ENCODE measurements around the gene TMPRSS5. TPM values are rescaled to one million over a fixed set of nuclear protein-coding genes. Genes with fewer than 3 reads are reported as not detected.

Gene TMPRSS5
- total RNA-seq, 1 donor from 2014 or later = 2.0 TPM

DNA sequence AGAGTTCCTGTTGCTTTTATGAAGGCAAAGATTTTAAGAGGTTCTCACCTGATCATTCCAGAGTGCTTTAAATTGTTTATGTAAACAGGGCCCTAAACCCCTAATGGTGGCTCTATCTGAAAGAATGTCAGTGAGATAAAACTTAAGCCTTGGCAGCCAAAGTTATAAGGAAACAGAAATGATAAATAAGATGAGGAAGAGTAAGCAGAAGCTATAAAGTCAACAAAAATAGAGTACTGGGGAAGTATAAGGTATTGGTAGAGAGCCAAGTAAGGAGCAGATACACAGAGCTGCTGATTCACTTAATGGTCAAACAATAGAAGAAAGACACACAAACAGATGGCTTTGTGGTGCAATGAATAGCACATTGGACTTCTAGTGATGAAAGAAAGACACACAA lies 37.9 kb downstream of the TMPRSS5 start:
- DNase-seq (ENCODE audit: low spot score) = no peak

DNA sequence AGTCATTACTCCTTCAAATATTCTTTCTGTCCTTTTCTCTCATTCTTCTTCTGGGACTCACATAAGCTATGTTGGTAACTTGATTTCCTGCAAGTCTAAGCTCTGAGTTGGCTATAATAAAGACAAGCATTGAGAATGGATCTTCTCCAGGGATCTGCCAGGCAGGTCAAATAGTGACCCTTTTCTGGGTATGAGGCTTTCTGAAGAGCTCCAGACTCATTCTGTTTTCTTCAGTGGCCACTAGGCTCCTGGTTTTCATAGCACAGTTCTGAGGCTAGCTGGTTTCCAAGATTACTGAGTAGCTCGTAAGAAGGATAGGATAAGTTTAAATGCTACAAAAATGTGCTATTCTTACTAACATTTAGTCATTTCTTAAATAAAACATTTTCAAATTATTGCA lies 38.3 kb downstream of the TMPRSS5 start:
- DNase-seq (ENCODE audit: low spot score) = no peak

DNA sequence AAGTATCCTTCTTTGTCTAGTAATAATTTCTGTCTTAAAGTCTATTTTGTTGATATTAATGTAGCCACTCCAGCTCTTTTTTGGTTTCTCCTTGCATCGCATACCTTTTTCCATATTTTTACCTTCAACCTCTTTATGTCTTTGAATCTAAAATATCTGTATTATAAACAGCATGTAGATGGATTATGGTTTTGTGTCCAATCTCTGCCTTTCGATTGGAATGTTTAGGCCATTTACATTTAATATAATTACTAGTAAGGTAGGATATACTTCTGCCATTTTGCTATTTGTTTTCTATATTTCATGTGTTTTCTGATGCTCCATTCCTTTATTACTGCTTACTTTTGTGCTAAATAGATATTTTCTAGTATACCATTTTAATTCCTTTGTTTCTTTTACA lies 39.5 kb downstream of the TMPRSS5 start:
- no peak for DNase-seq (ENCODE audit: low spot score)

GRCh38 chr11:113664981-113665710 lies 41.0 kb downstream of the TMPRSS5 start:
- DNase-seq (ENCODE audit: low spot score) = peak; percentile 27

DNA sequence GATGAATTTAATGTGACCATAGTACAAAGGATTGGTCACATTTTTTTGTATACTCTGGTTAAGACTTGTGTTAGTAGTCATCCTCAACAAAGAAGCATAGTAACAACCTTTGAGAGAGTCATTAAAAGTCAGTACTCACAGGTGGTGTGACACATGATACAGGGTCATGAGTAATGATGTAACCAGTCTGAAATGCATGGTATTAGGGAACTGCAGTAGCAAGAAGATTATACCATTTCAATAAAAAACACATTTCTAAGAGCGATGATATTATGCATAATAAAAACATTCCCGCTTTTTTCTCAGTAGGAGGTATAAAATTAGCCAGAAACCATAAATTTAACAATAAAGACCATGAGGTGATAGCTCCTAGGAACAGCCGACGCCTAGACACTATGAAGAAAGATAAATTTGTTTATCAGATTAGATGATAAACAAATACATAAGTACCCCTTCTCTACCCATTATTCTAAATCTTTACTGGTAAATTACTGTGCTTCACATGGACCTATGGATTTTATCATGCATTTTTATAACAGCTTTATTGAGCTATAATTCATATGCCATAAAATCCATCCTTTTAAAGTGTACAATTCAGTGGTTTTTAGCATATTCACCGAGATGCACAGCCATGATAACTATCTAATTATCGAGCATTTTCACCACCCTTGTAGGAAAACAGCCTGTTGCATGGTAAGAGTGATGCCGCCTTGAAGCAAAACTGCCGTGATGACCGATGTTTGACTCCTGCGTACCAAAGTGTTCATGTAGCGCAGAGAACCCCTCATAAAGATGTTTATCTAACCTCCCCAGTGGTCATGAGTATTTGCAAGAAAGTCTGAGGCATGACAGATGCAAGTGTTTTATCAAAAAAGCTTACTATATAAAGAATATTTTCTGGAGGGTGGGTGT lies 41.8 kb downstream of the TMPRSS5 start:
- no peak for DNase-seq (ENCODE audit: low spot score)

DNA sequence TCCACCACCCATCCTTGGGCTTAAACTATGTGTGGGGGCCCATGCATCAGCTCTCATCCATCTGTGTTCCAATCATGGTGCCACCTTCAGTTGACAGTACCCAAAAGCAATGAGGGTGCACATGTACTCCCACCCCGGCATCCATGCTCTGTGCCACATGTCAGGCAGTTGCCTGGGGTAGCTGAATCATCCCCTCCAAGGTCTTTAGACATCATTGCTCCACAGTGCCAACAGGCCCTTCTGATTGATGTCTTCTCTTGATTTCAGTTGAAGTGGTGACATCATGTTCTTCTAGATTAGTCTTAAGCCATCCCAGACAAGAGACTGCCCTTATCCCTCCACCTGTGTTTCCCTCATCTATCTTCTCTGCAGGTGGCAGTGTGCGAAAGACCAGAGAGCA lies 42.5 kb downstream of the TMPRSS5 start:
- no peak for DNase-seq (ENCODE audit: low spot score)

DNA sequence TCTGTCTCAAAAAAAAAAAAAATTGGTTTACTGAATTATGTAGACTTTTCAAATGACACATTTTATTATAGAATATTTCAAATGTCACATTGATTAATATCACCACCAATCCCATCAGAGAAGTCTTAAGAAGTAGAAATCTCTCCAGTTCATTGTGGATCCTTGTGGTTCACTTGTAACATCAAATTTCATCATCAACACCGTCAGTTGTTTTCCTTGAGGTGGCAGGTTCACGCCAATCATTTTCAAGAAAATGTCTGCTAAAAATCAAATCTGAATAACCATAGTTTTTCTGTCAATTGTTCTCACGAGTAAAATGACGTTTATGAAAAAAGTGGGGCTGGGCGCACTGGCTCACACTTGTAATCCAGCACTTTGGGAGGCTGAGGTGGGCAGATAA lies 50.3 kb downstream of the TMPRSS5 start:
- DNase-seq (ENCODE audit: low spot score) = no peak

- no peak for DNase-seq (ENCODE audit: low spot score)
Measured at GRCh38 chr11:113651023-113651422, 55.1 kb downstream of the TMPRSS5 start.

- DNase-seq (ENCODE audit: low spot score) = no peak
Measured at GRCh38 chr11:113649311-113649710, 56.8 kb downstream of the TMPRSS5 start.

GRCh38 chr11:113647856-113648255 lies 58.3 kb downstream of the TMPRSS5 start:
- no peak for DNase-seq (ENCODE audit: low spot score)

DNA sequence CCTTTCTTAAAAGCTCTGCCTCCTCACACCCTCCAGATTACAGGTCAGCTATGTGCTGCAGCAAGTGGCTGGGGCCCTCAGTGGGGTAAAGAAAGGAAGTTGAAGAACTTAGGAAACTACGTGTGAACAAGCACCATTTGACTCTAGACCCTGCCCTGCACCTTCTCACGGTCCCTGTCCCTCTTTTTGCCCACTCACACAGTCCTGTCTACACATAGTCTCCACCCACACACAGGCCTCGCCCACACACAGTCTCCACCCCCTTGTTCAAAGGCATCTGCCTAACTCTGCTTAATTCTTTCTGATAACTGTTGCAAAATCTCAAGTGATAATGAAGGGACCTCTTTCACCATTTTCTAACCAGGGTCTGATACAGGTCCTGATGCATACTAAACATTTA lies 59.0 kb downstream of the TMPRSS5 start:
- no peak for DNase-seq (ENCODE audit: low spot score)

- no peak for DNase-seq (ENCODE audit: low spot score)
Measured at GRCh38 chr11:113645593-113646349, 60.3 kb downstream of the TMPRSS5 start.

DNA sequence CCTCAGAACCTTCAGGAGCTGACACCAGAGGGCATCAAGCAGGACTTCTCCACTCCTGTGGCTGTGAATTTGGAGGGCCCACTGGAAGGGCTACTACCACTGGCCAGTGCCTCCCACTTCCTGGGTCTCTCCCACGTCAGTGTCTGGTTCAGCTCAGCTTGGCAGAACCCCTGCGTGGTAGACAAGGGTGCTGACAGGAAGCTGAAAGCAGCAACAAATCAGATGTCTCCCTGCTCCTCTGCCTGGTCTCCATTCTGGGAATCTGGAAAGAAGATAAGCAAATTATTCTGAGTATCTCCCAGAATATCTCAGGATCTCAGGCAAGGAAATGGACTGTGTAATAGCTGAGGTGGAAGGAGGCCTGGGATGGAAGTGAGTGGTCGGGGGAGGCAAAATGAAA lies 61.5 kb downstream of the TMPRSS5 start:
- DNase-seq (ENCODE audit: low spot score) = no peak

DNA sequence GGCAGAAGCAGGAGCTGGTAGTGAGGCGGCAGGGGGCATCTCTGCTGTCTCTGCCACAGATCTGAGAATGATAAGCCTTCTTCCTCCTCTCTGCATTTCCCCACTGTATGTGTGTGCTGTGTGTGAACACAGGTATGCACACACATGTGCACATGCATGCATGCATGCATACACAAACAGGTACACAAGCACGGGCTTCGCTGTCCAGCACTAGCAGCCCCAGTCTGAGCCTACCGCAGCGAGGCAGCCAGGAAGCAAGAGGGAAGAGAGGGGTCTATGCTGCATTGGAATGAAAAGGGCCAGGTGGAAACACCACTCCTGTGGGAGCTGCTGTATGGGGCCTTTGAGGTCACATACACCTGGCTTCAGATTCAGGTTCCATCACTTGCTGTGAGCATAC lies 62.4 kb downstream of the TMPRSS5 start:
- no peak for DNase-seq (ENCODE audit: low spot score)

GRCh38 chr11:113643006-113643585 lies 63.0 kb downstream of the TMPRSS5 start:
- DNase-seq (ENCODE audit: low spot score) = no peak

DNA sequence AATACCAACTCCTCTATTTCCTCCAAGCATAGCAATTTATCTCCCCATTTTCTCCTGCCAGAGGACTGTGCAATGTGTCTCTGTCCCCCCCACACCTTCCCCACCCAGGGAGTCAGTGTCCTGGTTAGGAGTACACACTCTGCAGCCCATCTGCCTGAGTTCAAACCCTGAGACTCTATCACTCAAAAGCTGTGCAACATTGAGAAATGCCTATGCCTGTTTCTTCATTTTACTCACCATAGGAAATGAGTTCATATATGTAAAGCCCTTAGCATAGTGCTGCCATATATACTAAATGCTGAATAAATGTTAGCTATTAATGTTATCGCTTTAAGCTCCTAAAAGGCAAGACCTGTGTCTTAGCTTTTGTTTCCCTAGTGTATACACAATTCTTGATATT lies 64.0 kb downstream of the TMPRSS5 start:
- DNase-seq (ENCODE audit: low spot score) = no peak

GRCh38 chr11:113638376-113638775 lies 67.7 kb downstream of the TMPRSS5 start:
- no peak for DNase-seq (ENCODE audit: low spot score)

DNA sequence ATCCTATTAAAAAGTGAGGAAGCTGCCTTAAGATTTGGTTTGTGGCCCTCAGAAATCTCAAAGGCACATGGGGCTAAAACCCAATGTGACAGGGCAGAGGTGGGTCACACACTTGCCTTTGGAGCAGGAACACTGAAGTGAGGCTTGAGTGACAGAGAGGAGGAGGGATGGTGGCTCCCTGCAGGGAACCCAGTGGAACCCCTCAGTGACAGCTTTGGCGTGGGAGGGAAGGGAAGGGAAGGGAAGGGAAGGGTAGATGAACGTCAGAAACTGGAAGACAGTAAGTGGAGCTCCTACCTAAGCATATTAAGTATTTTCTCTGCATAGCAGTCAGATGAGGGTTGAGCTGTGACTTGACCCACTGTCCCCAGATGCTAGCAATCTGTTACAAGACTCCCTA lies 68.5 kb downstream of the TMPRSS5 start:
- no peak for DNase-seq (ENCODE audit: low spot score)
